NT2/D1 (cell line): ENCODE measurements around the gene WASHC2C.
"Not testable (repeated sequence)": the region's sequence is repeated elsewhere in the genome, so short reads cannot be mapped to it uniquely, and the experiment has no call there.

Source experiments
- YY1 ChIP-seq: IDR thresholded peaks from 2 replicates; pipeline ENCODE4 v1.6.1; 2011; ENCODE audit not compliant: insufficient read length, insufficient read depth
- ZNF274 ChIP-seq: IDR thresholded peaks from 2 replicates; pipeline ENCODE4 v1.6.1; 2011; ENCODE audit warnings: mild to moderate bottlenecking, low read depth, low read length

DNA sequence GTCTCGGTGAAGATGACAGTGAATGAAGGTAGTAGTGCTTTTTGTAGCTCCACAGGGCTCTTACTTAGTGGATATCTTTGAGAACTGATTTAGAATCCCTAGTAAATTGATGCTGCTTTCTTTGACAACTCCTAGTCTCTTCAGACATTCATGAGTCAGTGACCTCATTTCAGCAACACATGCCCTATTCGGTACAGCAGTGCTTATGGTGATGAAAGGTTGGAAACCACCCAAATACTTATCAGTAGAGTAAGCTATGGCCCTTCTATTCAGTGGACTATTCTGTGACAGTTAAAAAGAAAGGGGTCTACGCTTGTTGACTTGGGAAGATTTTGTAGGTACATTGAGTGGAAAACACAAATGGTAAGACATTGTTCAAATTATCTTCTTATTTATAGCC is 29.0 kb downstream of the WASHC2C start:
- not testable (repeated sequence) for TF ChIP-seq YY1, ZNF274
